ENCODE data around the gene TENM4.

DNA sequence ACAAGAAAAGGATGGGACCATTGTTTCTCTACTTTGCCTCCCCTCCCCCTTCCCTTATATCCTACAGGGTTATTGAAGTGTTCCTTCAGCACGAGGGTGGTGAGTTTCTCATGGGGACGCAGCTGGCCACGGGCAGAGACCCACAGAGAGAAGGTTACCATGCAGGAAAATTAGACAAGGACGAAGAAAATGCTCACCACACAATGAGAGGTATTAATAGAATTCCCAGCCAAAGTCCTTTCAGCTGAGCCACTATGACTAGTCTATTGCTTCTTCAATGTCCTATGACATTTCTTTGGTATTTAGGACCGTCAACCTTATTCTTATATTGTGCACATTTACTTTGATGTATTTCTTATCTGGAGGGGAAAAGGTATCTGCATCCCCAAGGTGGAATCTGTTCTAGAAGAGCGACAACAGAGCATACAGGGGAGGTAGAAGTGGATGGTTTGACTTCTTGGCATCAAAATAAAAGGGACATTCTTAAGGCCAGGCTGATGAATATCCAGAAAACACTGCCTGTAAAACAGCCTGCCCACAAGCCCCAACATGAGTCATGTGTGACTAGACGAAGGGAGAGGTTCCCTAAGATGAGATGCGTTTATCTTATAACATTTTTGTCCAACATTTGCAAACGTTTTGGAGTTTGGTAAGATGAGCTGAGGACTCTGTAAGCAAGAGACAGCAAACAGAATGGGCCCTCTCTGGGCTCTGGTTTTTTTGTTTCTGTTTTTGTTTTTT is 656.3 kb downstream of the TENM4 start:
- no peak for TF ChIP-seq EP300 (IDR thresholded peaks at IDR 0.05; ENCODE audit: borderline replicate concordance in 1 of 2, low read depth in 1 of 2, low read length in 1 of 2)
- no peak for TF ChIP-seq CTCF (IDR thresholded peaks at IDR 0.05)
- no peak for TF ChIP-seq RCOR1 (IDR thresholded peaks at IDR 0.05; ENCODE audit: low read length)
- TF ChIP-seq, protein P1, sequence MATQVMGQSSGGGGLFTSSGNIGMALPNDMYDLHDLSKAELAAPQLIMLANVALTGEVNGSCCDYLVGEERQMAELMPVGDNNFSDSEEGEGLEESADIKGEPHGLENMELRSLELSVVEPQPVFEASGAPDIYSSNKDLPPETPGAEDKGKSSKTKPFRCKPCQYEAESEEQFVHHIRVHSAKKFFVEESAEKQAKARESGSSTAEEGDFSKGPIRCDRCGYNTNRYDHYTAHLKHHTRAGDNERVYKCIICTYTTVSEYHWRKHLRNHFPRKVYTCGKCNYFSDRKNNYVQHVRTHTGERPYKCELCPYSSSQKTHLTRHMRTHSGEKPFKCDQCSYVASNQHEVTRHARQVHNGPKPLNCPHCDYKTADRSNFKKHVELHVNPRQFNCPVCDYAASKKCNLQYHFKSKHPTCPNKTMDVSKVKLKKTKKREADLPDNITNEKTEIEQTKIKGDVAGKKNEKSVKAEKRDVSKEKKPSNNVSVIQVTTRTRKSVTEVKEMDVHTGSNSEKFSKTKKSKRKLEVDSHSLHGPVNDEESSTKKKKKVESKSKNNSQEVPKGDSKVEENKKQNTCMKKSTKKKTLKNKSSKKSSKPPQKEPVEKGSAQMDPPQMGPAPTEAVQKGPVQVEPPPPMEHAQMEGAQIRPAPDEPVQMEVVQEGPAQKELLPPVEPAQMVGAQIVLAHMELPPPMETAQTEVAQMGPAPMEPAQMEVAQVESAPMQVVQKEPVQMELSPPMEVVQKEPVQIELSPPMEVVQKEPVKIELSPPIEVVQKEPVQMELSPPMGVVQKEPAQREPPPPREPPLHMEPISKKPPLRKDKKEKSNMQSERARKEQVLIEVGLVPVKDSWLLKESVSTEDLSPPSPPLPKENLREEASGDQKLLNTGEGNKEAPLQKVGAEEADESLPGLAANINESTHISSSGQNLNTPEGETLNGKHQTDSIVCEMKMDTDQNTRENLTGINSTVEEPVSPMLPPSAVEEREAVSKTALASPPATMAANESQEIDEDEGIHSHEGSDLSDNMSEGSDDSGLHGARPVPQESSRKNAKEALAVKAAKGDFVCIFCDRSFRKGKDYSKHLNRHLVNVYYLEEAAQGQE (IDR thresholded peaks at IDR 0.05; ENCODE audit: low read depth, low read length): no peak
- TF ChIP-seq EZH2phosphoT487 (IDR thresholded peaks at IDR 0.05; ENCODE audit: borderline replicate concordance, low read depth): no peak
- TF ChIP-seq SIN3A (IDR thresholded peaks at IDR 0.05; ENCODE audit: borderline replicate concordance, low read depth, low read length): no peak
- TF ChIP-seq NRF1 (IDR thresholded peaks at IDR 0.05; ENCODE audit: low read depth, low read length): no peak
- peak; percentile 32; the same call in 1 of the 2 replicates for TF ChIP-seq JUND (IDR thresholded peaks at IDR 0.05)
- TF ChIP-seq, protein P2, sequence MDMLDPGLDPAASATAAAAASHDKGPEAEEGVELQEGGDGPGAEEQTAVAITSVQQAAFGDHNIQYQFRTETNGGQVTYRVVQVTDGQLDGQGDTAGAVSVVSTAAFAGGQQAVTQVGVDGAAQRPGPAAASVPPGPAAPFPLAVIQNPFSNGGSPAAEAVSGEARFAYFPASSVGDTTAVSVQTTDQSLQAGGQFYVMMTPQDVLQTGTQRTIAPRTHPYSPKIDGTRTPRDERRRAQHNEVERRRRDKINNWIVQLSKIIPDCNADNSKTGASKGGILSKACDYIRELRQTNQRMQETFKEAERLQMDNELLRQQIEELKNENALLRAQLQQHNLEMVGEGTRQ (IDR thresholded peaks at IDR 0.05; ENCODE audit: borderline replicate concordance, low read depth, low read length): no peak
- TF ChIP-seq, protein P3, sequence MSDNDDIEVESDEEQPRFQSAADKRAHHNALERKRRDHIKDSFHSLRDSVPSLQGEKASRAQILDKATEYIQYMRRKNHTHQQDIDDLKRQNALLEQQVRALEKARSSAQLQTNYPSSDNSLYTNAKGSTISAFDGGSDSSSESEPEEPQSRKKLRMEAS (IDR thresholded peaks at IDR 0.05; ENCODE audit: low read depth): no peak
- TF ChIP-seq NFIC (IDR thresholded peaks at IDR 0.05; ENCODE audit: borderline replicate concordance): 0 out of 2 replicates have a peak, but pooled peaks have one; percentile 6
- no peak for TF ChIP-seq RAD21 (IDR thresholded peaks at IDR 0.05; ENCODE audit: low read length)
- TF ChIP-seq, protein P4, sequence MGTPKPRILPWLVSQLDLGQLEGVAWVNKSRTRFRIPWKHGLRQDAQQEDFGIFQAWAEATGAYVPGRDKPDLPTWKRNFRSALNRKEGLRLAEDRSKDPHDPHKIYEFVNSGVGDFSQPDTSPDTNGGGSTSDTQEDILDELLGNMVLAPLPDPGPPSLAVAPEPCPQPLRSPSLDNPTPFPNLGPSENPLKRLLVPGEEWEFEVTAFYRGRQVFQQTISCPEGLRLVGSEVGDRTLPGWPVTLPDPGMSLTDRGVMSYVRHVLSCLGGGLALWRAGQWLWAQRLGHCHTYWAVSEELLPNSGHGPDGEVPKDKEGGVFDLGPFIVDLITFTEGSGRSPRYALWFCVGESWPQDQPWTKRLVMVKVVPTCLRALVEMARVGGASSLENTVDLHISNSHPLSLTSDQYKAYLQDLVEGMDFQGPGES (IDR thresholded peaks at IDR 0.05; ENCODE audit: low read depth, low read length): no peak

Measured in SK-N-SH (cell line).